HepG2 (cell line): ENCODE measurements around the gene TBC1D7. TPM values are rescaled to one million over a fixed set of nuclear protein-coding genes. Genes with fewer than 3 reads are reported as not detected.

Experiments
- ATAC-seq: fragments of 200-7000 bp; cut with Tn5 transposase; 3 replicates; pipeline ENCODE4 v1.9.1; 2020; ENCODE audit warnings: mild to moderate bottlenecking, moderate library complexity
- BruUV-seq: library from RNA; stranded (reverse); fragments of 400-500 nt; replicated peaks from 2 replicates; lab custom pipeline; 2021; lab: Mats Ljungman, UMichigan
- CTCF ChIA-PET: fragments of 300-600 bp; formaldehyde crosslinking; extraction: SDS; loops from one replicate; lab custom pipeline; 2021; ENCODE audit warnings: low total read pairs, inconsistent platforms, low intra/inter-chr PET ratio; lab: Yijun Ruan, JAX
- POLR2A ChIA-PET: fragments of 350-600 bp; sonication (Branson Sonifier 250); formaldehyde crosslinking; loops from one replicate; lab custom pipeline; 2020; ENCODE audit warnings: antibody characterized with exemption, inconsistent platforms; lab: Yijun Ruan, JAX
- DNase-seq: peaks from one replicate; pipeline ENCODE4 v3.0.0-alpha.2; 2015; ENCODE audit warnings: low spot score
- FAIRE-seq: peaks from 3 replicates; lab custom pipeline; 2011; peaks lifted over from hg19 to GRCh38; lab: Jason Lieb, UNC
- H2AFZ ChIP-seq: one replicate; pipeline ENCODE4 v1.6.1; 2011; ENCODE audit warnings: low read length, inconsistent platforms
- H3K27ac ChIP-seq: fragments of 300-600 bp; 3 replicates; pipeline ENCODE4 v1.8.0; 2011; ENCODE audit warnings: mixed run types, mild to moderate bottlenecking, mixed read lengths, low read length, inconsistent platforms; ENCODE audit not compliant: insufficient read depth; ENCODE audit errors: extremely low read length
- H3K27me3 ChIP-seq, 2 experiments: fragments of 200-600 bp in 1 of 2; 2 replicates in 1 of 2; 3 replicates in 1 of 2; pipeline versions ENCODE4 v1.6.0 to v1.8.0; 2011; ENCODE audit warnings: low read length in 2 of 2, mild to moderate bottlenecking in 2 of 2, moderate library complexity in 2 of 2, inconsistent platforms in 1 of 2; ENCODE audit not compliant: insufficient read depth in 2 of 2, control insufficient read depth in 1 of 2
- H3K36me3 ChIP-seq, 2 experiments: fragments of 200-600 bp in 1 of 2; replicated peaks in 1 of 2; 2 replicates in 1 of 2; 3 replicates in 1 of 2; pipeline versions ENCODE4 v1.5.1 to v1.8.0; 2011; ENCODE audit warnings: low read length in 2 of 2, inconsistent platforms in 1 of 2; ENCODE audit not compliant: insufficient read depth in 2 of 2, control insufficient read depth in 1 of 2
- H3K4me1 ChIP-seq: 2 replicates; pipeline ENCODE4 v1.5.1; 2012; ENCODE audit warnings: low read length, inconsistent platforms; ENCODE audit not compliant: insufficient read depth
- H3K4me2 ChIP-seq: 2 replicates; pipeline ENCODE4 v1.6.0; 2011; ENCODE audit warnings: low read depth, low read length, inconsistent platforms
- H3K4me3 ChIP-seq, 3 experiments: fragments of 200-600 bp in 1 of 3; sonication (generic), shearing (Covaris generic) in 1 of 3; replicated peaks in 1 of 3; 2 replicates each; pipeline ENCODE4 v1.5.1; 2011 to 2016; ENCODE audit warnings: low read length in 3 of 3, inconsistent platforms in 2 of 3, low read depth in 2 of 3, mild to moderate bottlenecking in 2 of 3, control low read depth in 1 of 3, mixed read lengths in 1 of 3; ENCODE audit not compliant: insufficient read depth in 1 of 3
- H3K79me2 ChIP-seq: one replicate; pipeline ENCODE4 v1.6.1; 2011; ENCODE audit warnings: low read length, inconsistent platforms; ENCODE audit not compliant: insufficient read depth
- H3K9ac ChIP-seq: 2 replicates; pipeline ENCODE4 v1.6.0; 2011; ENCODE audit warnings: mild to moderate bottlenecking, low read depth, low read length, inconsistent platforms; ENCODE audit not compliant: insufficient read depth
- H3K9me3 ChIP-seq: 2 replicates; pipeline ENCODE4 v1.5.1; 2012; ENCODE audit warnings: mild to moderate bottlenecking, low read length
- H4K20me1 ChIP-seq: 2 replicates; pipeline ENCODE4 v1.6.0; 2011; ENCODE audit warnings: inconsistent platforms, mild to moderate bottlenecking, low read length, moderate library complexity; ENCODE audit not compliant: insufficient read depth
- CBX2 ChIP-seq, 2 experiments: fragments of 200-600 bp in 1 of 2; sonication (generic); formaldehyde crosslinking in 1 of 2; IDR thresholded peaks; 2 replicates each; pipeline versions ENCODE4 v1.7.0 to v1.8.1; 2018 to 2022; ENCODE audit warnings: low read depth in 2 of 2, low read length in 1 of 2, mild to moderate bottlenecking in 1 of 2, missing genetic modification reagents in 1 of 2
- GATAD1 ChIP-seq: IDR thresholded peaks from 2 replicates; pipeline ENCODE4 v1.6.1; 2016; ENCODE audit warnings: missing genetic modification reagents, missing compliant biosample characterization
- GATAD2A ChIP-seq: IDR thresholded peaks from 2 replicates; pipeline ENCODE4 v1.6.1; 2016
- KDM5A ChIP-seq: fragments of 200-600 bp; sonication (generic); IDR thresholded peaks from 2 replicates; pipeline ENCODE4 v1.7.0; 2018; ENCODE audit warnings: antibody characterized with exemption, mild to moderate bottlenecking, low read length, borderline replicate concordance
- MIER3 ChIP-seq: IDR thresholded peaks from 2 replicates; pipeline ENCODE4 v1.6.1; 2016; ENCODE audit warnings: missing compliant biosample characterization, borderline replicate concordance
- RARG ChIP-seq: sonication (generic); formaldehyde crosslinking; IDR thresholded peaks from 2 replicates; pipeline ENCODE4 v1.4.0; 2020; ENCODE audit warnings: low read depth, mild to moderate bottlenecking, missing genetic modification reagents
- SALL2 ChIP-seq: sonication (generic); formaldehyde crosslinking; IDR thresholded peaks from 2 replicates; pipeline ENCODE4 v1.8.1; 2023; ENCODE audit warnings: mild to moderate bottlenecking, missing genetic modification reagents, inconsistent platforms
- STAT5B ChIP-seq: sonication (generic); formaldehyde crosslinking; IDR thresholded peaks from 2 replicates; pipeline ENCODE4 v1.4.0; 2020; ENCODE audit warnings: missing genetic modification reagents
- SUZ12 ChIP-seq: fragments of 150-350 bp; IDR thresholded peaks from 2 replicates; pipeline ENCODE4 v1.6.1; 2014; ENCODE audit warnings: low read depth, low read length
- ZNF629 ChIP-seq: sonication (generic); formaldehyde crosslinking; conservative IDR thresholded peaks from 2 replicates; pipeline ENCODE4 v1.5.0; 2020; ENCODE audit warnings: missing genetic modification reagents
- WGBS: methylation state at CpG from one replicate; pipeline ENCODE4 v1.1.6; 2017; ENCODE audit warnings: low lambda C conversion rate; 5-methylcytosine and 5-hydroxymethylcytosine counted together
- in situ Hi-C: cut with HindIII; loops from 2 replicates; pipeline ENCODE4 v1.10.0; 2017; ENCODE audit warnings: low pct_unique_long_range_greater_than_20kb; ENCODE audit not compliant: extremely low pct_ligation_motif_present
- intact Hi-C: fragments of 100-400 bp; cut with micrococcal nuclease; formaldehyde crosslinking; loops from one replicate; pipeline ENCODE4 v1.10.0; 2022; ENCODE audit not compliant: unreplicated experiment
- polyA plus RNA-seq, 8 experiments: library from polyadenylated mRNA; depleted of rRNA in 3 of 8; stranded (reverse) in 7 of 8; unstranded in 1 of 8; fragments of >200 nt; fragmentation: Illumina TruSeq in 4 of 8; extraction: Trizol in 4 of 8; gene quantifications; 2 replicates each; pipeline versions ENCODE4 v1.2.1 to v1.2.3, GENCODE V29; 2011 to 2016; ENCODE audit warnings: low read depth in 4 of 8, missing spikeins in 1 of 8, mixed read lengths in 1 of 8; ENCODE audit not compliant: insufficient read depth in 1 of 8
- total RNA-seq, 5 experiments: library from RNA; depleted of rRNA; stranded (reverse); fragments of >200 nt; fragmentation: Illumina TruSeq; extraction: Trizol; gene quantifications; 2 replicates each; pipeline ENCODE4 v1.2.3, GENCODE V29; 2016; ENCODE audit warnings: low read depth in 1 of 5
- TF ChIP-seq, protein P1 (sequence below): sonication (generic); formaldehyde crosslinking; IDR thresholded peaks from 2 replicates; pipeline ENCODE4 v1.4.0; 2020; ENCODE audit warnings: missing genetic modification reagents
- TF ChIP-seq, protein P2 (sequence below): sonication (generic); formaldehyde crosslinking; IDR thresholded peaks from 2 replicates; pipeline ENCODE4 v1.5.0; 2020; ENCODE audit warnings: mild to moderate bottlenecking, missing genetic modification reagents
- TF ChIP-seq, protein P3 (sequence below): sonication (generic); formaldehyde crosslinking; IDR thresholded peaks from 2 replicates; pipeline ENCODE4 v1.5.0; 2020; ENCODE audit warnings: mild to moderate bottlenecking, missing genetic modification reagents, moderate library complexity

Gene TBC1D7
- total and polyA plus RNA-seq, 2 of the 13 experiments (the other 11 are each of a cell fraction or from before 2014, with no cell fraction given): 23.3 to 30.8 TPM

DNA sequence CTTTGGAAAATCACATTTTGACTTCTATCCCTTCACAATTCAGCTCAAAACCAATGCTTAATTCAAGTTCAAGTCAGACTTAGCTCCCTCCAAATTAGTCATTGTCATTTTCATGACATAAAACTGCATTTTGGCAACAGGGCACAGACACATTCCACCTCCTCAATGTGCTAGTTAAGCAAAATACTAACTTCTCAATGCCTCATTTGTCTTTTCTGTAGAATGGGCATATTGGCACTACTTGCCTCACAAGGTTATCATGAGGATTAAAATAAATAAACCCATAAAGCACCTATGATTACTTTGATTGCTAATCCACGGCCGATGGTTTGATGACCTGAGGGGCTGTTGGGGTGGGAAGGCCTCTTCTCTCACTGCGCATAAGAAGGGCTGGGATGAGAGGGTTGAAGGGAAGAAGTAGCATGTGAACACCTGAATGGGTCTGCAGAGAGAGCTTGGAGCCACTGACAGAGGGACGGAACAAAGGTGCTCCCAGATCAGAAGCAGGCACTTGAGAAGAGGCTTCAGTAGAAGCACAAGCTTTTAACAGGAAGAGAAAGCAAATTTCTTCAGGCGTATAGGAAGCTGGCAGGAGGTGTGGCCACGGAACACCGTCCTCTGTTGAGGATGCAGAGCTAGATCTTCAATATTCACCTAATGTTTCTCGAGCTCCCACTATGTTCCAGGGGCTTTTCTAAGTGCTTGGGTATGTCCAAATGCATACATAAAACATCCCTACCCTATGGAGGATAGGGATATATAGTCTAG lies 11.7 kb upstream of the TBC1D7 start:
- TF ChIP-seq KDM5A (no peak), ZNF629 (CRISPR knock-in tag) (peak; percentile 68)
- in situ Hi-C loops (loop anchor here (5.0 to 10.0 kb wide), 2 partner anchors 145 to 197 kb away; no protein-coding TSS in a partner anchor), intact Hi-C loops (no loop called here)
- ATAC-seq (no peak), FAIRE-seq (no peak), DNase-seq (no peak)
- H3K4me2 ChIP-seq: no peak overlapping the region
- H3K27ac ChIP-seq: no peak overlapping the region
- H3K4me1 ChIP-seq: no peaks in the 10 kb centered on the region
- CTCF ChIA-PET: no interaction called here
- H3K9ac ChIP-seq: no peak overlapping the region
- H3K79me2 ChIP-seq: no peaks in the 10 kb centered on the region
- no peaks in the 10 kb centered on the region for H3K9me3 ChIP-seq
- no peak overlapping the region for H2AFZ ChIP-seq
- no peaks in the 10 kb centered on the region for H3K36me3 ChIP-seq
- H3K4me3 ChIP-seq: no peak overlapping the region
- WGBS: 56% methylated on average over 8 of the region's 8 CpGs
- H3K27me3 ChIP-seq: peaks cover 0 to 1% of the 10 kb centered on the region in 2 experiments; a peak in 1 of 5 replicates
- no TSS peak for BruUV-seq
- H4K20me1 ChIP-seq: no peaks in the 10 kb centered on the region
- POLR2A ChIA-PET: no interaction called here

DNA sequence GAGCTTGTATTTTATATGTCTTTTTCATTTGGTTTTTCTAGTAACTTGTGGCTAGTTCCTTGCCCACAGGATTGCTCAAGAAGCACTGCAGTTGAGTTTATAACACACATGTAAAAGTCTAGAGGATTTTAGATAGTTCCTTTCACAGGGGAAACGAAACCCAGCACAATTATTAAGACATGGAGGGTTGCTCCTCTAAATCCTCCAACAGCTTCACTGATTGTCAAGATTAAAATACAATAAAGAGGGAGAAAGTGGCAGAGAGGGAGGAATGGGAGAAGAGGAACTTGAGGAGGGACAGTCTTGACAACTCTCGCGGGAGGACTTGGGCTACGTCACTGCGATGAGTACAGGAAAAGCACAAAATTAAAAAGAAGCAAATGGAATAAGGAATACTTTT lies 9.7 kb upstream of the TBC1D7 start:
- no peak for ATAC-seq
- Histone ChIP-seq H3K36me3 (no peaks in the 10 kb centered on the region), H3K4me3 (no peak overlapping the region), H3K79me2 (no peaks in the 10 kb centered on the region), H3K9me3 (no peaks in the 10 kb centered on the region), H3K4me2 (no peak overlapping the region), H4K20me1 (no peaks in the 10 kb centered on the region), H3K9ac (no peak overlapping the region), H3K27me3 (peaks cover 0 to 7% of the 10 kb centered on the region in 2 experiments; a peak in 2 of 5 replicates), H3K4me1 (no peaks in the 10 kb centered on the region), H3K27ac (no peak overlapping the region), H2AFZ (no peak overlapping the region)
- in situ Hi-C loops: loop anchor here (5.0 to 10.0 kb wide), 2 partner anchors 143 to 199 kb away; no protein-coding TSS in a partner anchor
- no TSS peak for BruUV-seq
- intact Hi-C loops: no loop called here
- no peak for FAIRE-seq
- CTCF ChIA-PET: interaction anchor here (3.0 kb wide), 1 partner anchor 199 kb away, joined by 37 read pairs; no protein-coding TSS in a partner anchor
- POLR2A ChIA-PET: interaction anchor here (1.4 kb wide), 1 partner anchor 237 kb away, joined by 12 read pairs; the partner anchor contains the start of gene SIRT5
- 72% methylated on average over 5 of the region's 5 CpGs for WGBS
- no peak for DNase-seq
- TF ChIP-seq STAT5B (CRISPR knock-in tag) (no peak), CBX2 (IDR thresholded peaks at IDR 0.05; ENCODE audit: low read depth, low read length) (no peak), CBX2 (CRISPR knock-in tag; IDR thresholded peaks at IDR 0.05; ENCODE audit: low read depth) (no peak), GATAD2A (CRISPR knock-in tag) (no peak), RARG (CRISPR knock-in tag) (no peak), MIER3 (CRISPR knock-in tag) (no peak), GATAD1 (no peak), SUZ12 (no peak), SALL2 (no peak)
- TF ChIP-seq, protein P1, sequence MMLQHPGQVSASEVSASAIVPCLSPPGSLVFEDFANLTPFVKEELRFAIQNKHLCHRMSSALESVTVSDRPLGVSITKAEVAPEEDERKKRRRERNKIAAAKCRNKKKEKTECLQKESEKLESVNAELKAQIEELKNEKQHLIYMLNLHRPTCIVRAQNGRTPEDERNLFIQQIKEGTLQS: no peak
- TF ChIP-seq, protein P2, sequence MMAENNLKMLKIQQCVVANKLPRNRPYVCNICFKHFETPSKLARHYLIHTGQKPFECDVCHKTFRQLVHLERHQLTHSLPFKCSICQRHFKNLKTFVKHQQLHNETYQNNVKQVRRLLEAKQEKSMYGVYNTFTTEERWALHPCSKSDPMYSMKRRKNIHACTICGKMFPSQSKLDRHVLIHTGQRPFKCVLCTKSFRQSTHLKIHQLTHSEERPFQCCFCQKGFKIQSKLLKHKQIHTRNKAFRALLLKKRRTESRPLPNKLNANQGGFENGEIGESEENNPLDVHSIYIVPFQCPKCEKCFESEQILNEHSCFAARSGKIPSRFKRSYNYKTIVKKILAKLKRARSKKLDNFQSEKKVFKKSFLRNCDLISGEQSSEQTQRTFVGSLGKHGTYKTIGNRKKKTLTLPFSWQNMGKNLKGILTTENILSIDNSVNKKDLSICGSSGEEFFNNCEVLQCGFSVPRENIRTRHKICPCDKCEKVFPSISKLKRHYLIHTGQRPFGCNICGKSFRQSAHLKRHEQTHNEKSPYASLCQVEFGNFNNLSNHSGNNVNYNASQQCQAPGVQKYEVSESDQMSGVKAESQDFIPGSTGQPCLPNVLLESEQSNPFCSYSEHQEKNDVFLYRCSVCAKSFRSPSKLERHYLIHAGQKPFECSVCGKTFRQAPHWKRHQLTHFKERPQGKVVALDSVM: no peak
- TF ChIP-seq, protein P3, sequence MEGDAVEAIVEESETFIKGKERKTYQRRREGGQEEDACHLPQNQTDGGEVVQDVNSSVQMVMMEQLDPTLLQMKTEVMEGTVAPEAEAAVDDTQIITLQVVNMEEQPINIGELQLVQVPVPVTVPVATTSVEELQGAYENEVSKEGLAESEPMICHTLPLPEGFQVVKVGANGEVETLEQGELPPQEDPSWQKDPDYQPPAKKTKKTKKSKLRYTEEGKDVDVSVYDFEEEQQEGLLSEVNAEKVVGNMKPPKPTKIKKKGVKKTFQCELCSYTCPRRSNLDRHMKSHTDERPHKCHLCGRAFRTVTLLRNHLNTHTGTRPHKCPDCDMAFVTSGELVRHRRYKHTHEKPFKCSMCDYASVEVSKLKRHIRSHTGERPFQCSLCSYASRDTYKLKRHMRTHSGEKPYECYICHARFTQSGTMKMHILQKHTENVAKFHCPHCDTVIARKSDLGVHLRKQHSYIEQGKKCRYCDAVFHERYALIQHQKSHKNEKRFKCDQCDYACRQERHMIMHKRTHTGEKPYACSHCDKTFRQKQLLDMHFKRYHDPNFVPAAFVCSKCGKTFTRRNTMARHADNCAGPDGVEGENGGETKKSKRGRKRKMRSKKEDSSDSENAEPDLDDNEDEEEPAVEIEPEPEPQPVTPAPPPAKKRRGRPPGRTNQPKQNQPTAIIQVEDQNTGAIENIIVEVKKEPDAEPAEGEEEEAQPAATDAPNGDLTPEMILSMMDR (CRISPR knock-in tag): no peak
